Naive B cell (primary cell): ENCODE data around the gene RNF146. TPM values are rescaled to one million over a fixed set of nuclear protein-coding genes. Genes with fewer than 3 reads are reported as not detected.

Experiments used
- ATAC-seq, 2 donors: fragments of 150-1000 bp; cut with Tn5 transposase; 2 replicates each; pipeline ENCODE4 v1.10.0; 2021; ENCODE audit warnings: low read depth in 2 of 2, mild to moderate bottlenecking in 2 of 2, moderate library complexity in 2 of 2
- DNase-seq: peaks from one replicate; pipeline ENCODE4 v3.0.0; 2022
- H3K27ac Mint-ChIP-seq, 6 donors: one replicate each; pipeline ENCODE4 v1.8.0; 2020 to 2022; ENCODE audit warnings: mild to moderate bottlenecking in 6 of 6, mixed read lengths in 6 of 6, moderate library complexity in 5 of 6, inconsistent platforms in 2 of 6
- H3K27me3 Mint-ChIP-seq, 3 donors: one replicate each; pipeline ENCODE4 v1.8.0; 2021 to 2022; ENCODE audit warnings: mixed read lengths in 3 of 3, mild to moderate bottlenecking in 1 of 3
- H3K36me3 Mint-ChIP-seq, 2 donors: one replicate each; pipeline ENCODE4 v1.8.0; 2020 to 2022; ENCODE audit warnings: mixed read lengths in 2 of 2, inconsistent platforms in 1 of 2, mild to moderate bottlenecking in 1 of 2
- H3K4me1 Mint-ChIP-seq, 3 donors: one replicate each; pipeline ENCODE4 v1.8.0; 2020 to 2022; ENCODE audit warnings: mixed read lengths in 3 of 3, inconsistent platforms in 1 of 3, mild to moderate bottlenecking in 1 of 3, moderate library complexity in 1 of 3
- H3K4me3 Mint-ChIP-seq, 8 donors: one replicate each; pipeline ENCODE4 v1.8.0; 2020 to 2022; ENCODE audit warnings: mild to moderate bottlenecking in 8 of 8, mixed read lengths in 8 of 8, moderate library complexity in 8 of 8, inconsistent platforms in 2 of 8
- H3K9me3 Mint-ChIP-seq, 7 donors: one replicate each; pipeline ENCODE4 v1.8.0; 2020 to 2022; ENCODE audit warnings: mixed read lengths in 7 of 7, mild to moderate bottlenecking in 5 of 7, inconsistent platforms in 2 of 7, moderate library complexity in 1 of 7
- polyA plus RNA-seq, 6 donors: library from polyadenylated mRNA; unstranded; fragments of 300-500 nt; fragmentation: Illumina TruSeq; gene quantifications; one replicate each; pipeline ENCODE4 v1.2.3, GENCODE V29; 2021; ENCODE audit warnings: low read depth in 6 of 6

RNF146 gene
- polyA plus RNA-seq, 6 donors from 2014 or later: 19.0 to 27.6 (median 21.6) TPM

DNA sequence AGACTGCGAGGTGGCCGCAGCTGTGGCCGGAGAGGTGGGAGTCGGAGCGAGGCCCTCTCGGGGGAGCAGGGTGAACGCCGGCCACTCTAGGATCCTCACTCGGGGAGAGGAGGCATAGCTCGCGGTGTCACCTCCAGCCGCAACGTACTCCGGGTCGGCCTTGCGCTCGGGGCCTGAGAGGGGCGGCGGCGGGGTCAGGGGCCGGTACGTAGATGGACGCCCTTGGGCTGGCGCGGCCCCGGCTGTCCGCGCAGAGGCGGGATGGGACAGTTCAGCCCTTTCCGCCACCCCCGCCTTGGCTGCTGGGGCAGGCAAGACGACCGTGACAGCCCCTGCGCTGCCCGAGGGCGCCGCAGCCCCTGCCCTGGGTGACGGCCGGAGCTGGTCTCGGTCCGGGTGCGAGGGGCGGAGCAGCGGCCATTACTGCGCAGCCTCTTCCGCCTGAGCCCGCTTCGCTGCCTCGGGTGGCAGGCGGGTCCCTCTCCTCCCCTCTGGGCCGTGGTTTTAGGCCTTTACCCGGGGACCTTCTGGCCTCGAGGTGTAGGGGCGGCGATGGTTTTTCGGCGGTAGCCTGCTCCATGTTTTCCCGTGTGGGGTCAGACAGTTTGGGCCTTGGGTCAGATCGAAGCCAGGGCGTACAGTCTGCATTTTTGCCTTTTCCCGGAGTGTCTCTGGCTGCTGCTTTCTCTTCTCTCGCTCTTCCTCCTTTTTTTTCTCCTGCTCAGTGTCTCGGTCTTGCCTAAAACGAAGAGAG lies 405 bp downstream of the RNF146 start:
- ATAC-seq: peak; percentile 68 to 69
- Mint-ChIP-seq H3K4me3 (peak overlapping the region; percentile 92 to 100 (median 98)), H3K4me1 (peaks cover 28 to 44% (median 36%) of the 10 kb centered on the region in 3 donors)

DNA sequence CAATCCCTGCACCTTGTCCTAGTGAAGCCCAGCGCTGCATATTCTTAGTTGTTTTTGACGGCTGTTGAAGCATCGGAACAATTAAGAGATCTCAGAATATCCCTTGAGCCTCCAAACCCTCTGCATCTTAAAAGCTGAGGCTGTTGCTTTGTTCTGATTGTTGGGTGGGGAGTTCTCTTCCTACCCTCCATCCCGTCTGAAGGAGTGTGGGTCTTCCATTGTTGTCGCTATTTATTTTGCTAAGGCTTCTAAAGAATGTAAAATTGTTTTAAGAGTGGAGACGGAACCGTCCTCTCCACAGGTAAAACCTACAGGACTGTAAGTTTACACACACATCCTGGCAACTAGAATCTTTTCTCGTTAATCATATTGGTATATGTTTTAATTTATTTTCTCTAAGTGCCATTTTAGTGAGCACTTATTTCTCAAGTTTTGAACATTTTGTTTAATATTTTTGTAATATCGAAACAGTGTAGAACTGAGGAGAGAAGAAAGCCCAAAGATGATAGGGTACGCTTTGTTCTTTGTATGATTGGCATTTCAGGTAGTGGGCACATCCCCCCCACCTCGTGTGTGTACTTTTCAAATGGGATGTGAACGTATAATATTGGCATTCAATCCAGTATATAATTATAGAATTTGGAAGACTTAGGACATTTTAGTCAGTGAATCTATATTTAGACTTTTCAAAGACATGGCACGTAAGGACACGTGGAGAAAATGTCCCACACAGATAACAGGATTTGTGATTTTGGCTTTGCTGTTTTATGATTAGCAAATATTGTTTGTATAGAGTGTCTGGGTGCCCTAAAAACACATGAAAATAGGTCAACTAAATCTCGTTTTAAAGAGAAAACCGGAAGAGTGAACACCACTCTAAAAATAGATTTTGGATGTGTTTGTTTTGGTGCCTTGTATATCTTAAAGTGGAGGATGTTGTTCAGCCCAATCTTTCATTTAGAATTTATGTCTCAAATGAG lies 1.3 kb downstream of the RNF146 start:
- Mint-ChIP-seq H3K36me3 (peaks cover 8 to 14% of the 10 kb centered on the region in 2 donors), H3K4me3 (peak overlapping the region; percentile 92 to 98 (median 98)), H3K27me3 (no peaks in the 10 kb centered on the region), H3K27ac (peak overlapping the region; percentile 95 to 98 (median 97)), H3K4me1 (peaks cover 33 to 50% (median 41%) of the 10 kb centered on the region in 3 donors), H3K9me3 (no peaks in the 10 kb centered on the region)
- no peak for ATAC-seq
- no peak for DNase-seq

More for the DNA sequence above, 405 bp downstream of the RNF146 start:
- DNase-seq: peak; percentile 67
- Mint-ChIP-seq H3K27me3 (no peaks in the 10 kb centered on the region), H3K9me3 (no peaks in the 10 kb centered on the region), H3K36me3 (peaks cover 3 to 14% of the 10 kb centered on the region in 2 donors), H3K27ac (peak overlapping the region; percentile 95 to 99 (median 98))

DNA sequence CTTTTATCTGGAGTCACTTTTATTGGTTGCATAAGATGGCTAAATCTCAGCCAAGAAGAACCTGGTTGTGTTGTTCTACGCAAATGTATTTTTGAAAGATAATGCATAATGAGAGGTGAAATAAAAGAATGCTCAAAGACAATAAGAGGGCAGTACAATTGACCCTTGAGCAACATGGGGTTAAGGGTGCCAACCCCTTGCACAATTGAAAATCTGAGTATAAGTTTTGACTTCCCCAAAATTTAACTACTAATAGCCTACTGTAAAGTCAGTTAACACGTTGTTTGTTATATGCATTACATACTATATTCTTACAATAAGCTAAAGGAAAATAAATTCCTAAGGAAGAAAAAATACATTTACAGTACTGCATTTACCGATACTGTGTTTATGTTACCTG lies 5.9 kb downstream of the RNF146 start:
- H3K4me3 Mint-ChIP-seq: no peak overlapping the region

DNA sequence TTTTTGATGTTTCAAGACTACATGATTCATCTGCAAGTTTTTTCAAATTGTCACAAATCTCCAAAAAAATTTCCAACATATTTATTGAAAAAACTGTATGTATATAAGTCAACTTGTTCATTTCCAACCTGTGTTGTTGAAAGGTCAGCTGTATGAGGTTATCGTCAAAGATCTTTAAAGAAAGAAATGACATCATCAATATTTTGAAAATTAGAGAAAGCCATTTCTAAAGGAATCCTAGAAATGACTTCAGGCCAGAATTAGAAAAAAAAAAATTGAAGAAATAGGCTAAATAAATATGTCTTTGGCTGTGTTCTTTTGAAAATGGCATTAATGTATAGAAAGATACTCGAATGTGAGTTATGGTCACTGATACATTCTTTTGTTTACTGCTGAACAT lies 6.8 kb downstream of the RNF146 start:
- H3K4me3 Mint-ChIP-seq: no peak overlapping the region
- H3K4me1 Mint-ChIP-seq: peaks cover 16 to 39% (median 35%) of the 10 kb centered on the region in 3 donors
- H3K27me3 Mint-ChIP-seq: no peaks in the 10 kb centered on the region
- H3K36me3 Mint-ChIP-seq: peaks cover 0 to 8% of the 10 kb centered on the region in 2 donors
- ATAC-seq (no peak), DNase-seq (no peak)
- H3K9me3 Mint-ChIP-seq: no peaks in the 10 kb centered on the region
- no peak overlapping the region for H3K27ac Mint-ChIP-seq

More for the DNA sequence above, 5.9 kb downstream of the RNF146 start:
- no peaks in the 10 kb centered on the region for H3K27me3 Mint-ChIP-seq
- peaks cover 2 to 8% of the 10 kb centered on the region in 2 donors for H3K36me3 Mint-ChIP-seq
- H3K4me1 Mint-ChIP-seq: peaks cover 25 to 49% (median 43%) of the 10 kb centered on the region in 3 donors
- H3K9me3 Mint-ChIP-seq: no peaks in the 10 kb centered on the region
- no peak for DNase-seq
- H3K27ac Mint-ChIP-seq: peak overlapping the region in 1 of 6 donors; percentile 59
- ATAC-seq: no peak

DNA sequence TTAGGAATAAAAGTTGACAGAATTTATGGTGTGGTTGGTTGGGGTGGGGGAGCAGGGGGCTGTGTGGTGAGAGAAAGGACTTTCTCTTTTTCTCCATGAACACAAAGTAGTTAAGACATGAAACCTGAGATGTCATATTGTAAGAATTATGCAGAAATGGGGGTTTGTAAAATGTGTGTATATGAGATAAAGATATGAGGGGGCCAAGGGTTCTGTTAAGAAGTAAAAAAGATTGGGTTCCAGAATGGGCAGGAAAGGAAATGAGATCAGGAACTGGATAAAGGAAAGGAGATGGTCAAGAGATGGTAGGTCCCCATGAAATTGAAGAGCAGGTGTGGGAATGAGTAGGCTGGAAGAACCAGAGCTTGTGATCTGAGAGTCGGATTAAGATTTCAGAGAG lies 9.7 kb downstream of the RNF146 start:
- H3K4me3 Mint-ChIP-seq: no peak overlapping the region
- DNase-seq (no peak), ATAC-seq (no peak)
- no peak overlapping the region for H3K27ac Mint-ChIP-seq
- no peaks in the 10 kb centered on the region for H3K27me3 Mint-ChIP-seq
- H3K36me3 Mint-ChIP-seq: peaks cover 3 to 8% of the 10 kb centered on the region in 2 donors
- no peaks in the 10 kb centered on the region for H3K9me3 Mint-ChIP-seq
- peaks cover 19 to 32% (median 23%) of the 10 kb centered on the region in 3 donors for H3K4me1 Mint-ChIP-seq

DNA sequence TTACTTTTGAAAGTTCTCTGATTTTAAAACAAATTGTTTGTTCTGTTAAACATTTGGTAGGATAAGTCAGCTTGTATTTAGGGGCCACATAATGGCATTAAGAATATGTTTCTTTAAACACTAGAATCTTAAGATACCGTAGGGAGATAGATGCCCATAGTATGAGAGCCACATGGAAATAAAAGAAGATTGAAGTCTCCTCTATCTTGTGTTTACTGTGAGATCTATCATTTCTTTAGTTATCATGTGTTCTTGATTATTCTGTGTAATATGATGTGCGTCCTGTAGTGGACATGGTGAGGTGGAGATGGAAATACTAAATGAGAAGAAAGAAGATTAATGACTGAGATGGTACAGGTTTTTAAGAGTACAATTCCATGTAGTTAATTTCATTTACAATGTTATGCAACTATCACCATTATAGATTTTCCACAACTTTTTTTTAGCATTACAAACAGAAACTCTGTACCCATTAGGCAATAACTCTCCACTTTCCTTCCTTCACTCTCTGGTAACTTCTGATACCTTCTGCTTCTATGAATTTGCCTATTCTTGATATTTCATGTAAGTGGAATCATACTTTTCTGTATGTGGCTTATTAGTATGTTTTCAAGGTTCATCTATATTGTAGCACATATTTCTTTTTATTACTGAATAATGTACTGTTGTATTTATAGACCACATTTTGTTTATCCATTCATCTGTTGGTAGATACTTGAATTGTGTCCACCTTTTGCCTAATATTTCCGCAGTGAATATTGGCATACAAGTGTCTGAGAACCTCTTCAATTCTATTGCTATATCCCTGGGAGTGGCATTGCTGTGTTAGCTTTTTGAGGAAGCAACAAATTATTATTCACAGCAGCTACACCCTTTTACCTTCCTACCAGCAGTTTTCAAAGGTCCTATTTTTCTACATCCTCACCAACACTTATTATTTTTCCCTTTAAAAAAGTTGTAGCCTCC lies 11.5 kb downstream of the RNF146 start:
- no peak for ATAC-seq
- DNase-seq: no peak
- H3K4me1 Mint-ChIP-seq: peaks cover 14 to 24% (median 16%) of the 10 kb centered on the region in 3 donors
- H3K9me3 Mint-ChIP-seq: no peaks in the 10 kb centered on the region
- no peaks in the 10 kb centered on the region for H3K27me3 Mint-ChIP-seq
- no peak overlapping the region for H3K4me3 Mint-ChIP-seq
- no peak overlapping the region for H3K27ac Mint-ChIP-seq
- peaks cover 5 to 9% of the 10 kb centered on the region in 2 donors for H3K36me3 Mint-ChIP-seq

DNA sequence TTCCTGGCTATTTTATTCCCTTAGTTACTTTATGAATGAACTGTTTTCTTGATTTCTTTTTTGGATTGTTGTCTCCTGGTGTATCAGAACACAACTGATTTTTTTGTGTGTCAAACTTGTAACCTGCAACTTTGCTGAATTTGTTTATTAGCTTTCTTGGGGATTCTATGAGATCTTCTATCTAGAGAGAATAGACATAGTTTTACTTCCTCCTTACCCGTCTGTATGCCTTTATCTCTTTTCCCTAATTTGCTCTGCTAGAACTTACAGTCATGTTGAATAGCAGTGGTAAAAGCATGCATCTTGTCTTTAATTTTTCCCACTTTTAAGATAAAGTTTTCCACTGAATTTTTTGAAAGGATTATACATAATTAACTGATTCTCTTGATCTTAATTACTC lies 13.2 kb downstream of the RNF146 start:
- Mint-ChIP-seq H3K4me3 (no peak overlapping the region), H3K27me3 (no peaks in the 10 kb centered on the region), H3K27ac (peak overlapping the region in 1 of 6 donors; percentile 2), H3K4me1 (peaks cover under 1 to 19% (median 16%) of the 10 kb centered on the region in 3 donors), H3K36me3 (peaks cover 5 to 9% of the 10 kb centered on the region in 2 donors), H3K9me3 (no peaks in the 10 kb centered on the region)
- ATAC-seq (peak; percentile 37 to 49), DNase-seq (no peak)

DNA sequence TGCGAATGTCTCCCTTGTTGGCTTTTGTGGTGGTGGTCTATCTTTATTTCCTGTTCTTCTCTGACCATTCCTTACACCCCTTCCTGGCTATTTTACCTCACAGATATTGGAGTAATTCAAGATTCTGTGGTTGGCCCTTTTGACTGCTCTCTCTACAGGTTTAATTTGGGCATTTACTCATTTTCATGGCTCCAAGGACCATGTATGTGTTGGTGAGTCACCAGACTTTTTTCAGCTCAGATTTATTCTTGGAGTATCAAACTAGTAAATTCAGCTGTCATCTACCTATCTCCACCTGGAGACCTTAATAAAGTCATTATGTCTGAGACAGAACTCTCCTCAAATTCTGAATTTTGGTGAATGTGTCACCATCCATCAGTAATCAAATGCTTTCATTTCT lies 15.5 kb downstream of the RNF146 start:
- no peak for ATAC-seq
- Mint-ChIP-seq H3K4me1 (peaks cover 0 to 23% (median 20%) of the 10 kb centered on the region in 3 donors), H3K27me3 (no peaks in the 10 kb centered on the region), H3K9me3 (no peaks in the 10 kb centered on the region), H3K36me3 (peaks cover 15 to 25% of the 10 kb centered on the region in 2 donors), H3K27ac (peak overlapping the region in 3 of 6 donors; percentile 2 to 71 (median 3)), H3K4me3 (no peak overlapping the region)
- no peak for DNase-seq

DNA sequence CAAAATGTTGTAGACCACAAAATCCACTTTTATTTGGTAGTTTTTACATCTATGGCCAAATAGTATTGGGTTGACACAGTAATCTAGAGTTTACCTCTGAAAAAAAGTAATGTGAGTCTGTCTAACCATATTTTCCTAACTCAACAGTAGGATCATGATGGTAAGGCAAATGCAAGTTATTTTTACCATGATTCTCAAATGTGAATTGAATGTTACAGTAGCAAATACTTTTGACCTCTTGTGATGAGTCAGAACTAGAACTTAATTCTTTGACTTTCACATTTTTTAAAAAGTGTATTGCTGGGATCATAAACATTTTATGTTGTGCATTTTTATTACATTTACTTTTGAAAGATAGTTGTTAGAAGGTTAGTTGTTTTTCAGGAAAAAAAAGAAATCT lies 22.0 kb downstream of the RNF146 start:
- DNase-seq: no peak
- Mint-ChIP-seq H3K27me3 (no peaks in the 10 kb centered on the region), H3K36me3 (peaks cover 15 to 22% of the 10 kb centered on the region in 2 donors), H3K4me3 (no peak overlapping the region), H3K27ac (peak overlapping the region in 2 of 6 donors; percentile 23 to 84), H3K9me3 (no peaks in the 10 kb centered on the region), H3K4me1 (peaks cover 22 to 39% (median 25%) of the 10 kb centered on the region in 3 donors)
- no peak for ATAC-seq

DNA sequence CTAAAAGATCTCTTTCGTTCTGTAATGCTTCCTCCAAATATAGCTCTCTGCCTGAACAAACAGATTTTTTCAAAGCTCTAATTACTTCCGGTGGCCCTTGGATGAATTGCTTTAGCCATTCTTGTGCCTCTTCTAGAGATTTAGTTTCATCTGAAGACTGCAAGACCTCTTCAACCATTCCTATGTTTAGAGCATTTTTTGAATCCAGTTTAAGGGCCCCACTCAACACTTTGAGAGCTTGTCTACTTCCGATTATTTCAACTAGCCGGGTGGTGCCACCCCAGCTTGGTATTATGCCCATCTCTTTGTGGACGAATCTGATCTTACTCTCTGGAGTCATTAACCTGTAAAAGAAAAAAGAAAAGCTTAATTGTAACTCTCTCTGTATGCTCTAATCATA lies 23.3 kb downstream of the RNF146 start:
- Mint-ChIP-seq H3K4me3 (no peak overlapping the region), H3K27me3 (no peaks in the 10 kb centered on the region), H3K4me1 (peaks cover 19 to 44% (median 32%) of the 10 kb centered on the region in 3 donors), H3K36me3 (peaks cover 20 to 22% of the 10 kb centered on the region in 2 donors), H3K27ac (peak overlapping the region in 4 of 6 donors; percentile 59 to 84 (median 66)), H3K9me3 (no peaks in the 10 kb centered on the region)
- DNase-seq: no peak
- ATAC-seq: no peak

DNA sequence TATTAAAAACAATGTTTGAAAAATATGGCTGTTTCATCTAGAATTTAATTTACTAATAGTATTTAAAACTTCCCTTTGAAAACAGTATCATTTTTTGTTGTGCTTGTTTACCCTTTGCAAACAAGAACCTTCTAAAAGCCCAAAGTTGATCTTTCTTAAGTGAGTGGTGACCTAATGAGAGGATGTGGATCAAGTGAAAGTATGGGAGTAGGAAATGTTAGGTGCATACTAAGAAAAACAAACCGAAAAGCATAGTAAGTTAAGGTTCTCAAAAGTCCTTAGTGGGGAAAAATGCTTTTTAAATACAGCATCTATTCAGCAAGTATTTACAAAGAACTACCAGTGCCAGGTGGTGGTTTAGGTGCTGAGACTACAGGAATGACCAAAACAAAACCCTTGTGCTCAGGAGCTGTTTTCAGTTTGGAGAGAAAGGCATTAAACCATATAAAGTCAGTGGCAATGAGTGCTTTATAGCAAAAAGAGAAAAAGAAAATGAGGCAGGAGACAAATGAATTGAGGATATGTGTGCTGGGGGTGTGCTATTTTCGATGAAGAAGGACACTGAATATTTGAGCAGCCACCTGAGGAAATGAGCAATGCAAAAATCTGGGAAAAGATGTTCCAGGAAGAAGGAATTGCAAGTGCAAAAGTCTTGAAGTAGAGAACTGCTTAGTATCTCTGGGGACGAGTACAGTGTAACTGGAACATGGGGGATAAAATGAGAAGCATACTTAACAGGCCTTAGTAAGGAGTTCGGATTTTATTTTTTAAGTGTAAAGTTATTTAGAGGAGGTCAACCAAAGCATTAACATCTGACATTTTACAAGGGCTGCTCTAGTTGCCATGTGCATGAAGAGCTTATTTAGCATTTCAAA lies 24.0 kb downstream of the RNF146 start:
- H3K4me3 Mint-ChIP-seq: peak overlapping the region in 4 of 8 donors; percentile 15 to 42 (median 26)
- H3K27me3 Mint-ChIP-seq: no peaks in the 10 kb centered on the region
- H3K36me3 Mint-ChIP-seq: peaks cover 17 to 18% of the 10 kb centered on the region in 2 donors
- peaks cover 16 to 44% (median 32%) of the 10 kb centered on the region in 3 donors for H3K4me1 Mint-ChIP-seq
- no peaks in the 10 kb centered on the region for H3K9me3 Mint-ChIP-seq
- ATAC-seq: no peak
- peak overlapping the region; percentile 60 to 82 (median 70) for H3K27ac Mint-ChIP-seq
- DNase-seq: no peak

DNA sequence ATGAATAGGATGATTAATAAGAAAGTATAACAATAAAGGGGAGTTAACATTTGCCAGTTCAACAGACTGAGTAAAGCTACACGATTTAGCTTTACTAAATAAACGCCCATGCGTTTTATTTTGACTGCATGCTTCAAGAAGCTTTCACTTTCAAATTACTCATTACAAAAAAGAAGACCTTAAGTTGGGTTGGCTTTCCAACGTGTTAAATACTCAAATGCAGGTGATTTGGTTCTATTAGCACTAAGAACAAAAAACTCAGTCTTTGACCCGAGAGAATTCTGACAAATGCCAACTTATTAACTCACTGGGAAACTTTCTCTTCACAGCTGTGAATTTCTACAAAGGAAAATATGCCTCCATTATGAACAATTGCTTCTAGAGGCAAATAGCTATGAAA lies 24.8 kb downstream of the RNF146 start:
- no peak for DNase-seq
- Mint-ChIP-seq H3K27me3 (no peaks in the 10 kb centered on the region), H3K4me3 (peak overlapping the region in 5 of 8 donors; percentile 17 to 61 (median 37)), H3K4me1 (peaks cover 15 to 43% (median 32%) of the 10 kb centered on the region in 3 donors), H3K36me3 (peaks cover 10 to 13% of the 10 kb centered on the region in 2 donors), H3K9me3 (no peaks in the 10 kb centered on the region), H3K27ac (peak overlapping the region; percentile 23 to 82 (median 66))
- ATAC-seq: peak; percentile 51 to 54
